B cell (primary cell): ENCODE results near the gene PPP1R16B. TPM values are rescaled to one million over a fixed set of nuclear protein-coding genes. Genes with fewer than 3 reads are reported as not detected.

Source experiments
- polyA plus RNA-seq: library from polyadenylated mRNA; depleted of rRNA; stranded (reverse); fragments of >200 nt; gene quantifications from 2 replicates; pipeline ENCODE4 v1.2.3, GENCODE V29; 2012
- small RNA-seq: library from RNA; depleted of rRNA; stranded (forward); fragments of <200 nt; gene quantifications from one replicate; pipeline ENCODE3, GENCODE V24; 2012; ENCODE audit warnings: low replicate concordance, low read depth; ENCODE audit not compliant: insufficient read length
- total RNA-seq, 2 donors: library from RNA; stranded (reverse); fragments of 120-200 nt in 1 of 2; gene quantifications; 1 replicate in 1 of 2; 2 replicates in 1 of 2; pipeline versions ENCODE4 v1.2.3 to v1.2.4, GENCODE V29; 2013 to 2022

PPP1R16B gene
- total and polyA plus RNA-seq, 2 donors (not counting 1 experiment from before 2014, with no cell fraction given), result 58.8 to 108 TPM

Small RNA genes lying within 50 kb of the gene (small RNA-seq; reads per million reads assigned to genes)
- gene AL023803.1, result not detected

Other genes with a start within 250 kb of the PPP1R16B start
- not detected in 2 replicates for gene ADIG, start 224.5 kb upstream of the PPP1R16B start, total RNA-seq
- gene ADIG, start 224.5 kb upstream of the PPP1R16B start, polyA plus RNA-seq, result not detected in 2 replicates
- gene ARHGAP40, start 203.9 kb upstream of the PPP1R16B start, total RNA-seq, result not detected in 2 replicates
- not detected in 2 replicates for gene ARHGAP40, start 203.9 kb upstream of the PPP1R16B start, polyA plus RNA-seq
- not detected in 2 replicates for gene SLC32A1, start 81.2 kb upstream of the PPP1R16B start, total RNA-seq
- gene SLC32A1, start 81.2 kb upstream of the PPP1R16B start, polyA plus RNA-seq, result 0.16 TPM in 1 of 2 replicates, not detected in the other
- 15.4 and 16.7 TPM in 2 replicates for gene ACTR5, start 57.2 kb upstream of the PPP1R16B start, total RNA-seq
- gene ACTR5, start 57.2 kb upstream of the PPP1R16B start, polyA plus RNA-seq, result 18.0 and 22.4 TPM in 2 replicates
- gene FAM83D, start 120.7 kb downstream of the PPP1R16B start, total RNA-seq, result 1.7 and 2.0 TPM in 2 replicates
- 0.82 and 3.0 TPM in 2 replicates for gene FAM83D, start 120.7 kb downstream of the PPP1R16B start, polyA plus RNA-seq
- 7.5 and 8.4 TPM in 2 replicates for gene DHX35, start 156.6 kb downstream of the PPP1R16B start, total RNA-seq
- 10.9 and 12.4 TPM in 2 replicates for gene DHX35, start 156.6 kb downstream of the PPP1R16B start, polyA plus RNA-seq